ENCODE results near the gene LENG8.

LENG8 gene

DNA sequence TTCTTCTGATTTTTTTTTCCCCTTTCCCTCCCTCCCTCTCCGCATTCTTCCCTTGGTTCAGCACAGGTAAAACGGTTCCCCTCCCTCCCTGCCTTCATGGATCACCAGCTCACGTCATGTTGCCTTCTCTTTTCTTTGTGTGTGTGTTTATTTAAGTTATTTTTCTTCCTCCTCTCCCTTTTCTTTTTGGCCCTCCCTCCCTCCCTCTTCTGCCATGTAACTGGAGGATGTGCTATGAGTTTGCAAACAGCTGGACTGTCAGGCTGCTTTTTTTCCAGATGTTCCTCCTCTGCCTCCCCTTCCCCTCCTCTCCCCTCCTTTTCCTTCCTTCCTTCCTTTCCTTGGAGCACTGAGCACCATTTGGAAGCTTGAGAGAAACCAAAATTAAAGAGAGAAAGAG lies 12.6 kb downstream of the LENG8 start:
- TF ChIP-seq, protein P1, sequence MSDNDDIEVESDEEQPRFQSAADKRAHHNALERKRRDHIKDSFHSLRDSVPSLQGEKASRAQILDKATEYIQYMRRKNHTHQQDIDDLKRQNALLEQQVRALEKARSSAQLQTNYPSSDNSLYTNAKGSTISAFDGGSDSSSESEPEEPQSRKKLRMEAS (IDR thresholded peaks at IDR 0.05): no peak

DNA sequence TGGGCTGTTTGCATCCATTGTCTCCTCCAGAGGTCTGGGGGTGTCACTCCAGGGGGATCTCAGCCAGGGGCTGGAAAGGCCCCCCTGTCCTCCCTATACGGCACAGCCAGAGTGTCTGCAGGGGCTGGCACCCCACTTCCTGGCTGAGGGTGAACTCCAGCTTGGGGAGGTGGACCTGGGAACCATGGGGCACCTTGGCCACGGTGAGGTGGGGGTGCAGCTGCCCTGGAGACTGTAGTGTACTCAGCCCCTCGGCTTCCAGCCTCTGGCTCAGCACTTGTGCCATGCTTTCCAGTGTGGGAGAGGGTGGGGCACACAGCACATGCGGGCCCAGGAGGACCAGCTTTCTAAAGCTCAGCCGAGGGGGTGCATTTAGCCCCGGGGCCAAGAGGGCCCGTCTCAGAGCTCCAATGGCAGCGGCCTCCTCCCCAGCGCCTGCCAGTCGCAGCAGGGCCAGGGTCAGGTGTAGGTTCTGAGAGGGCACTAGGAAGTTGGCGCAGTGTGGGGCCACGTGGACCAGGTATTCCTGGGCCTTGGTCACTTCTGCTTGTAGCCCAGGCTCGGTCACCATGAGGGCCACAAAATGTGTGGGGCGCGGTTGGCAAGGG lies 13.2 kb downstream of the LENG8 start:
- TF ChIP-seq, protein P1 (IDR thresholded peaks at IDR 0.05): no peak
- no peak for TF ChIP-seq YY1 (IDR thresholded peaks at IDR 0.05; ENCODE audit: low read depth)
- no peak for TF ChIP-seq CREB1 (IDR thresholded peaks at IDR 0.05; ENCODE audit: low read depth)
- no peak for TF ChIP-seq ZBTB7A (IDR thresholded peaks at IDR 0.05; ENCODE audit: low read depth)
- no peak for TF ChIP-seq TEAD4 (IDR thresholded peaks at IDR 0.05)
- TF ChIP-seq, protein P2, sequence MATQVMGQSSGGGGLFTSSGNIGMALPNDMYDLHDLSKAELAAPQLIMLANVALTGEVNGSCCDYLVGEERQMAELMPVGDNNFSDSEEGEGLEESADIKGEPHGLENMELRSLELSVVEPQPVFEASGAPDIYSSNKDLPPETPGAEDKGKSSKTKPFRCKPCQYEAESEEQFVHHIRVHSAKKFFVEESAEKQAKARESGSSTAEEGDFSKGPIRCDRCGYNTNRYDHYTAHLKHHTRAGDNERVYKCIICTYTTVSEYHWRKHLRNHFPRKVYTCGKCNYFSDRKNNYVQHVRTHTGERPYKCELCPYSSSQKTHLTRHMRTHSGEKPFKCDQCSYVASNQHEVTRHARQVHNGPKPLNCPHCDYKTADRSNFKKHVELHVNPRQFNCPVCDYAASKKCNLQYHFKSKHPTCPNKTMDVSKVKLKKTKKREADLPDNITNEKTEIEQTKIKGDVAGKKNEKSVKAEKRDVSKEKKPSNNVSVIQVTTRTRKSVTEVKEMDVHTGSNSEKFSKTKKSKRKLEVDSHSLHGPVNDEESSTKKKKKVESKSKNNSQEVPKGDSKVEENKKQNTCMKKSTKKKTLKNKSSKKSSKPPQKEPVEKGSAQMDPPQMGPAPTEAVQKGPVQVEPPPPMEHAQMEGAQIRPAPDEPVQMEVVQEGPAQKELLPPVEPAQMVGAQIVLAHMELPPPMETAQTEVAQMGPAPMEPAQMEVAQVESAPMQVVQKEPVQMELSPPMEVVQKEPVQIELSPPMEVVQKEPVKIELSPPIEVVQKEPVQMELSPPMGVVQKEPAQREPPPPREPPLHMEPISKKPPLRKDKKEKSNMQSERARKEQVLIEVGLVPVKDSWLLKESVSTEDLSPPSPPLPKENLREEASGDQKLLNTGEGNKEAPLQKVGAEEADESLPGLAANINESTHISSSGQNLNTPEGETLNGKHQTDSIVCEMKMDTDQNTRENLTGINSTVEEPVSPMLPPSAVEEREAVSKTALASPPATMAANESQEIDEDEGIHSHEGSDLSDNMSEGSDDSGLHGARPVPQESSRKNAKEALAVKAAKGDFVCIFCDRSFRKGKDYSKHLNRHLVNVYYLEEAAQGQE (IDR thresholded peaks at IDR 0.05; ENCODE audit: low read depth): no peak
- TF ChIP-seq CEBPB (IDR thresholded peaks at IDR 0.05): no peak
- TF ChIP-seq, protein P3, sequence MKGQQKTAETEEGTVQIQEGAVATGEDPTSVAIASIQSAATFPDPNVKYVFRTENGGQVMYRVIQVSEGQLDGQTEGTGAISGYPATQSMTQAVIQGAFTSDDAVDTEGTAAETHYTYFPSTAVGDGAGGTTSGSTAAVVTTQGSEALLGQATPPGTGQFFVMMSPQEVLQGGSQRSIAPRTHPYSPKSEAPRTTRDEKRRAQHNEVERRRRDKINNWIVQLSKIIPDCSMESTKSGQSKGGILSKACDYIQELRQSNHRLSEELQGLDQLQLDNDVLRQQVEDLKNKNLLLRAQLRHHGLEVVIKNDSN (IDR thresholded peaks at IDR 0.05): no peak
- no peak for TF ChIP-seq TAF1 (IDR thresholded peaks at IDR 0.05; ENCODE audit: low read depth)
- TF ChIP-seq EP300 (IDR thresholded peaks at IDR 0.05; ENCODE audit: borderline replicate concordance): no peak
- no peak for TF ChIP-seq RAD21 (IDR thresholded peaks at IDR 0.05; ENCODE audit: low read depth)

DNA sequence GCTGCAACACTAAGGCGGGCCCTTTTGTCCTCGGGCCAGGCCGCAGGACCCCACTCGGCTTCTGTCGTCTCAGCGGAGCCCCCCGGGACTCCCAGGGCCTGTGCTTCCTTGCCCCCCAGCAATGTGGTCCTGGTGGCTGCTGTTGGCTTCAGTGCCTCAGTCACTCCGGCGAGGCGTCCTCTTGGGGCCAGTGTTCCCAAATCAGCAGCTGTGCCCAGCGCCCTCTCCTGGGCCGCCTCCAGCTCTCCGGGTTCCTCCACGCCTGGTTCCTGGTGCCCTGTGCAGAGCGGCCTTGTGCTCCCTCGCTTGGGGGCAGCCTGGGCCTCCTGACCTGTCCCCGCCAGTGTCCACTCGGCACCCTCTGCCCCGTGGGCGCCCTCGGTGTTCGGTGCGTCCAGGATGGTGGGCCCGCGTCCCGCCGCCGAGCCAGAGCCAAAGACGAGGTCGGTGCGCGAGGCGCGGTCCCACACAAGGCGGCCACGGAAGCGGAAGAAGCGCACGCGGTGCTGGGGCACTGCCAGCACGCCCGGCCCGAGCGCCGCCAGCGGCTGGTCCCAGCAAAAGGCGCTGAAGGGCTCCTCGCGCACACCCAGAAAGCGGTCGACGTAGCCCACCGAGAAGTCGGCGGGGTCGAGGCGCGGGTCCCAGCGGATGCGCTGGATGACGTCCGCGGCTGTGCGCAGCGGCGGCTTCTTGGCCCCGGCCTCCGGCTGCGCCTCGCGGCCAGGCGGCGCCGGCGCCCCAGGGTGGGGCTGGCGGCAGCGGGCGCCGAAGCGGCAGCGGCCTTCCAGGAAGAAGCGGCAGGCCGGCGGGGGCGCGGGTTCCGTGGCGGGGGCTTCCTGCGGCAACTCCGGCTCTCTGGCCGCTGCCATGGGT lies 13.9 kb downstream of the LENG8 start:
- no peak for TF ChIP-seq EGR1 (IDR thresholded peaks at IDR 0.05)
- TF ChIP-seq, protein P2 (IDR thresholded peaks at IDR 0.05; ENCODE audit: low read depth): no peak
- peak; percentile 24; the same call in 1 of the 2 replicates for TF ChIP-seq NFIC (IDR thresholded peaks at IDR 0.05)
- TF ChIP-seq, protein P3 (IDR thresholded peaks at IDR 0.05): no peak
- TF ChIP-seq FOXM1 (IDR thresholded peaks at IDR 0.05; ENCODE audit: borderline replicate concordance, low read depth): no peak
- TF ChIP-seq CREB1 (IDR thresholded peaks at IDR 0.05; ENCODE audit: low read depth): no peak
- no peak; the same call in 1 of the 2 replicates for TF ChIP-seq EP300 (IDR thresholded peaks at IDR 0.05; ENCODE audit: borderline replicate concordance)
- TF ChIP-seq YY1 (IDR thresholded peaks at IDR 0.05; ENCODE audit: low read depth): peak; percentile 69
- TF ChIP-seq RAD21 (IDR thresholded peaks at IDR 0.05; ENCODE audit: low read depth): no peak
- TF ChIP-seq, protein P1 (IDR thresholded peaks at IDR 0.05): no peak
- TF ChIP-seq TAF1 (IDR thresholded peaks at IDR 0.05; ENCODE audit: low read depth): no peak
- no peak for TF ChIP-seq TEAD4 (IDR thresholded peaks at IDR 0.05)
- no peak for TF ChIP-seq ZBTB7A (IDR thresholded peaks at IDR 0.05; ENCODE audit: low read depth)
- no peak for TF ChIP-seq CEBPB (IDR thresholded peaks at IDR 0.05)
- no peak for TF ChIP-seq TCF12 (IDR thresholded peaks at IDR 0.05; ENCODE audit: low read depth)

DNA sequence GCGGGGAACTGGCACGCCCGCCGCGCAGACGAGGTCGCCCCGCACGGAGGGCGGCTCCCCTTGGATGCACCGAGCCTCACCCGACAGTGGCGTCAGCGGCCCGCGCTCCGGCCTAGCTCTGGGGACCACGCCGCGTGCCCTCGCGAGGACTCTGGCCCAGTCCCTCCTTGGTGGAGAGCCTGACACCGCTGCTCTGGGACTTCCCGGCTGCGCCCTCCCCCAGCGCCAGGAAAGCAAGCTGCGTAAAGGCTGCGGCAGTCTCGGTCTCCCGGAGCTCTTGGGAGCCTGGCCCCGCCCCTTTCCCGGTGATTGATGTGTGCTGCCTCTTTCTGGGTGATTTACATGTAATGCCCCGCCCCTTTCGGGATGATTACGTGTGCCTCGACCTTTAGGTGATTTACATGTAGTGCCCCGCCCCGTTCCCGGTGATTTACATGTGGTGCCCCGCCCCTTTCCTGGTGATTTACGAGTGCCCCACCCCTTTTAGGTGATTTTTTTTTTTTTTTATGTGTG lies 14.6 kb downstream of the LENG8 start, which contains the start of gene LENG9:
Gene LENG9 (minus strand): TSS at position 248 of the 513 bp plus-strand sequence. CDS start 252 bp downstream, outside the sequence.
- TF ChIP-seq TEAD4 (IDR thresholded peaks at IDR 0.05): 0 out of 2 replicates have a peak, but pooled peaks have one; percentile 5
- no peak for TF ChIP-seq FOXM1 (IDR thresholded peaks at IDR 0.05; ENCODE audit: borderline replicate concordance, low read depth)
- no peak for TF ChIP-seq YY1 (IDR thresholded peaks at IDR 0.05; ENCODE audit: low read depth)
- TF ChIP-seq RAD21 (IDR thresholded peaks at IDR 0.05; ENCODE audit: low read depth): no peak
- no peak for TF ChIP-seq ZBTB7A (IDR thresholded peaks at IDR 0.05; ENCODE audit: low read depth)
- peak; percentile 7; the same call in 1 of the 2 replicates for TF ChIP-seq EP300 (IDR thresholded peaks at IDR 0.05; ENCODE audit: borderline replicate concordance)
- no peak for TF ChIP-seq CREB1 (IDR thresholded peaks at IDR 0.05; ENCODE audit: low read depth)
- no peak for TF ChIP-seq CEBPB (IDR thresholded peaks at IDR 0.05)
- TF ChIP-seq NFIC (IDR thresholded peaks at IDR 0.05): no peak
- TF ChIP-seq, protein P1 (IDR thresholded peaks at IDR 0.05): peak; percentile 95
- TF ChIP-seq EGR1 (IDR thresholded peaks at IDR 0.05): no peak
- TF ChIP-seq TAF1 (IDR thresholded peaks at IDR 0.05; ENCODE audit: low read depth): peak; percentile 55; the same call in 1 of the 2 replicates
- TF ChIP-seq, protein P2 (IDR thresholded peaks at IDR 0.05; ENCODE audit: low read depth): no peak
- no peak; the same call in 1 of the 2 replicates for TF ChIP-seq TCF12 (IDR thresholded peaks at IDR 0.05; ENCODE audit: low read depth)
- TF ChIP-seq, protein P3 (IDR thresholded peaks at IDR 0.05): no peak
